Glutamatergic neuron (in vitro differentiated cells): ENCODE results near the gene ADD3. TPM values are rescaled to one million over a fixed set of nuclear protein-coding genes. Genes with fewer than 3 reads are reported as not detected.
A peak's percentile ranks its signal among the peaks of the same experiment; 100 is the strongest.

Experiments
- DNase-seq: peaks from one replicate; pipeline ENCODE4 v3.0.0; 2022
- H3K27ac Mint-ChIP-seq: one replicate; pipeline ENCODE4 v1.8.0; 2020; ENCODE audit warnings: mild to moderate bottlenecking, mixed read lengths, inconsistent platforms; ENCODE audit not compliant: unreplicated experiment
- H3K27me3 Mint-ChIP-seq: one replicate; pipeline ENCODE4 v1.8.0; 2020; ENCODE audit warnings: mild to moderate bottlenecking, moderate library complexity, mixed read lengths, inconsistent platforms; ENCODE audit not compliant: unreplicated experiment
- H3K36me3 Mint-ChIP-seq: one replicate; pipeline ENCODE4 v1.8.0; 2020; ENCODE audit warnings: mild to moderate bottlenecking, mixed read lengths, inconsistent platforms; ENCODE audit not compliant: unreplicated experiment
- H3K4me1 Mint-ChIP-seq: one replicate; pipeline ENCODE4 v1.8.0; 2020; ENCODE audit warnings: mild to moderate bottlenecking, low read depth, mixed read lengths, inconsistent platforms; ENCODE audit not compliant: unreplicated experiment
- H3K4me3 Mint-ChIP-seq: one replicate; pipeline ENCODE4 v1.8.0; 2020; ENCODE audit warnings: mild to moderate bottlenecking, mixed read lengths, inconsistent platforms; ENCODE audit not compliant: unreplicated experiment
- H3K9me3 Mint-ChIP-seq: one replicate; pipeline ENCODE4 v1.8.0; 2020; ENCODE audit warnings: mild to moderate bottlenecking, moderate library complexity, mixed read lengths, inconsistent platforms; ENCODE audit not compliant: unreplicated experiment
- CTCF ChIP-seq: fragments of 200-600 bp; sonication (generic); IDR thresholded peaks from one replicate; pipeline ENCODE4 v1.5.0; 2021; ENCODE audit not compliant: partially characterized antibody, unreplicated experiment
- total RNA-seq: library from RNA; stranded (reverse); fragmentation: NEBNext Ultra II Directional; extraction: Animal tissue kit (Norgen Biotek cat#: 25700); gene quantifications from one replicate; pipeline ENCODE4 v1.2.1, GENCODE V29; 2021; ENCODE audit not compliant: unreplicated experiment

ADD3 gene
- total RNA-seq, 1 donor from 2014 or later = 22.8 TPM

- Mint-ChIP-seq H3K4me3 (no peak overlapping the region), H3K4me1 (peaks cover 12% of the 10 kb centered on the region), H3K27me3 (peaks cover 5% of the 10 kb centered on the region), H3K27ac (no peak overlapping the region), H3K9me3 (no peaks in the 10 kb centered on the region), H3K36me3 (no peaks in the 10 kb centered on the region)
- no peak for DNase-seq
- TF ChIP-seq CTCF = no peak
Observed at GRCh38 chr10:109998513-109998912, 9.3 kb upstream of the ADD3 start.

- no peaks in the 10 kb centered on the region for H3K9me3 Mint-ChIP-seq
- peaks cover 5% of the 10 kb centered on the region for H3K27me3 Mint-ChIP-seq
- no peak overlapping the region for H3K4me3 Mint-ChIP-seq
- H3K4me1 Mint-ChIP-seq = peaks cover 12% of the 10 kb centered on the region
- DNase-seq = no peak
- H3K36me3 Mint-ChIP-seq = no peaks in the 10 kb centered on the region
- no peak overlapping the region for H3K27ac Mint-ChIP-seq
- no peak for TF ChIP-seq CTCF
Observed at GRCh38 chr10:110002801-110003523, 4.8 kb upstream of the ADD3 start.

- Mint-ChIP-seq H3K27me3 (peaks cover 1% of the 10 kb centered on the region), H3K27ac (no peak overlapping the region), H3K36me3 (no peaks in the 10 kb centered on the region), H3K9me3 (no peaks in the 10 kb centered on the region), H3K4me3 (no peak overlapping the region), H3K4me1 (peaks cover 10% of the 10 kb centered on the region)
- no peak for DNase-seq
- no peak for TF ChIP-seq CTCF
Observed at GRCh38 chr10:110003524-110003885, 4.3 kb upstream of the ADD3 start.

GRCh38 chr10:110005719-110006118 lies 2.1 kb upstream of the ADD3 start:
- Mint-ChIP-seq H3K4me3 (no peak overlapping the region), H3K4me1 (peaks cover 9% of the 10 kb centered on the region), H3K36me3 (no peaks in the 10 kb centered on the region), H3K9me3 (no peaks in the 10 kb centered on the region), H3K27ac (no peak overlapping the region), H3K27me3 (no peaks in the 10 kb centered on the region)
- peak; percentile 43 for DNase-seq
- no peak for TF ChIP-seq CTCF

- Mint-ChIP-seq H3K9me3 (no peaks in the 10 kb centered on the region), H3K4me1 (peaks cover 9% of the 10 kb centered on the region), H3K27me3 (no peaks in the 10 kb centered on the region), H3K36me3 (no peaks in the 10 kb centered on the region), H3K27ac (no peak overlapping the region), H3K4me3 (no peak overlapping the region)
- no peak for TF ChIP-seq CTCF
- DNase-seq = no peak
Observed at GRCh38 chr10:110006358-110007160, 1.2 kb upstream of the ADD3 start.
